Stimulated activated CD8-positive, alpha-beta memory T cell treated with anti-CD3 and anti-CD28 coated beads, Interleukin-4, amount 100 ng/mL, for 48 hours (primary cell): ENCODE measurements around the gene ARRB2.

Experiments
- DNase-seq: peaks from one replicate; pipeline ENCODE4 v3.0.0-alpha.2; 2020

The ARRB2 gene

GRCh38 chr17:4768298-4768697 is 57.9 kb downstream of the ARRB2 start:
- no peak for DNase-seq

- DNase-seq = no peak
Measured at GRCh38 chr17:4769628-4770027, 59.2 kb downstream of the ARRB2 start.
